GM12891 (cell line): ENCODE results near the gene C11orf24.
"Not testable (repeated sequence)": the region's sequence is repeated elsewhere in the genome, so short reads cannot be mapped to it uniquely, and the experiment has no call there.

Source experiments
- DNase-seq: peaks from one replicate; pipeline ENCODE4 v3.0.0; 2011; ENCODE audit warnings: low spot score; ENCODE audit not compliant: insufficient read length
- FAIRE-seq: peaks from 2 replicates; lab custom pipeline; 2011; peaks lifted over from hg19 to GRCh38; lab: Jason Lieb, UNC
- PAX5 ChIP-seq: IDR thresholded peaks from 2 replicates; pipeline ENCODE4 v1.6.1; 2011; ENCODE audit warnings: low read length, moderate library complexity, mild to moderate bottlenecking; ENCODE audit not compliant: insufficient read depth, severe bottlenecking
- POLR2A ChIP-seq: IDR thresholded peaks from 2 replicates; pipeline ENCODE4 v1.6.1; 2011; ENCODE audit warnings: low read depth, low read length, control low read depth
- POLR2AphosphoS5 ChIP-seq: IDR thresholded peaks from 2 replicates; pipeline ENCODE4 v1.6.1; 2011; ENCODE audit warnings: low read depth, low read length, control low read depth
- POU2F2 ChIP-seq: IDR thresholded peaks from 2 replicates; pipeline ENCODE4 v1.6.1; 2011; ENCODE audit warnings: low read depth, mild to moderate bottlenecking, control low read depth, low read length, moderate library complexity
- SPI1 ChIP-seq: IDR thresholded peaks from 2 replicates; pipeline ENCODE4 v1.6.1; 2011; ENCODE audit warnings: low read depth, low read length, control low read depth
- TAF1 ChIP-seq: IDR thresholded peaks from 2 replicates; pipeline ENCODE4 v1.6.1; 2011; ENCODE audit warnings: low read depth, low read length, control low read depth

C11orf24 gene

GRCh38 chr11:68293708-68294107, 21.9 kb upstream of the C11orf24 start:
- TF ChIP-seq POU2F2 (no peak), SPI1 (no peak), PAX5 (no peak), POLR2A (no peak), POLR2AphosphoS5 (no peak), TAF1 (no peak)
- FAIRE-seq (no peak), DNase-seq (no peak)

GRCh38 chr11:68289456-68289855, 17.7 kb upstream of the C11orf24 start:
- no peak for DNase-seq
- no peak for FAIRE-seq
- TF ChIP-seq POLR2AphosphoS5 (no peak), POU2F2 (no peak), PAX5 (no peak), SPI1 (no peak), POLR2A (no peak), TAF1 (no peak)

GRCh38 chr11:68287419-68287818, 15.6 kb upstream of the C11orf24 start:
- TF ChIP-seq POLR2A = no peak
- no peak for TF ChIP-seq SPI1
- TF ChIP-seq TAF1 = no peak
- TF ChIP-seq POLR2AphosphoS5 = no peak
- TF ChIP-seq POU2F2 = no peak
- TF ChIP-seq PAX5 = no peak
- FAIRE-seq (no peak), DNase-seq (no peak)

- DNase-seq, FAIRE-seq: not testable (repeated sequence)
These were observed 12.8 kb upstream of the C11orf24 start for GRCh38 chr11:68284588-68284987.

GRCh38 chr11:68282861-68283230, 11.1 kb upstream of the C11orf24 start:
- DNase-seq = no peak
- TF ChIP-seq POU2F2 = no peak
- FAIRE-seq = no peak

- TF ChIP-seq PAX5 (no peak), POLR2AphosphoS5 (no peak), SPI1 (peak; percentile 56)
- DNase-seq (peak; percentile 70), FAIRE-seq (peak; percentile 94)
These were observed 10.5 kb upstream of the C11orf24 start for GRCh38 chr11:68282141-68282860.

- FAIRE-seq = no peak
- TF ChIP-seq POLR2AphosphoS5 (no peak), POLR2A (no peak), TAF1 (no peak), SPI1 (no peak), PAX5 (no peak), POU2F2 (no peak)
- DNase-seq = no peak
These were observed 7.9 kb upstream of the C11orf24 start for GRCh38 chr11:68279676-68280075.

GRCh38 chr11:68276861-68277260, 5.1 kb upstream of the C11orf24 start:
- DNase-seq = no peak
- no peak for FAIRE-seq
- TF ChIP-seq SPI1 = no peak
- no peak for TF ChIP-seq POU2F2
- no peak for TF ChIP-seq POLR2AphosphoS5
- no peak for TF ChIP-seq PAX5
- TF ChIP-seq TAF1 = no peak
- no peak for TF ChIP-seq POLR2A

- no peak for TF ChIP-seq PAX5
- TF ChIP-seq POLR2AphosphoS5 = no peak
- no peak for TF ChIP-seq SPI1
- no peak for TF ChIP-seq POU2F2
- TF ChIP-seq TAF1 = no peak
- TF ChIP-seq POLR2A = no peak
- DNase-seq (no peak), FAIRE-seq (no peak)
These were observed 4.1 kb upstream of the C11orf24 start for GRCh38 chr11:68275721-68276507.

- FAIRE-seq = no peak
- DNase-seq = no peak
These were observed 2.5 kb upstream of the C11orf24 start for GRCh38 chr11:68274306-68274705.

More at GRCh38 chr11:68274306-68274705, 2.5 kb upstream of the C11orf24 start:
- TF ChIP-seq POU2F2 (no peak), SPI1 (no peak), PAX5 (no peak), POLR2A (no peak), POLR2AphosphoS5 (no peak), TAF1 (no peak)
